Measurements from ENCODE around the gene EFCAB11. TPM values are rescaled to one million over a fixed set of nuclear protein-coding genes. Genes with fewer than 3 reads are reported as not detected.

Gene EFCAB11
- total RNA-seq, 1 donor from 2014 or later, result 7.5 TPM

DNA sequence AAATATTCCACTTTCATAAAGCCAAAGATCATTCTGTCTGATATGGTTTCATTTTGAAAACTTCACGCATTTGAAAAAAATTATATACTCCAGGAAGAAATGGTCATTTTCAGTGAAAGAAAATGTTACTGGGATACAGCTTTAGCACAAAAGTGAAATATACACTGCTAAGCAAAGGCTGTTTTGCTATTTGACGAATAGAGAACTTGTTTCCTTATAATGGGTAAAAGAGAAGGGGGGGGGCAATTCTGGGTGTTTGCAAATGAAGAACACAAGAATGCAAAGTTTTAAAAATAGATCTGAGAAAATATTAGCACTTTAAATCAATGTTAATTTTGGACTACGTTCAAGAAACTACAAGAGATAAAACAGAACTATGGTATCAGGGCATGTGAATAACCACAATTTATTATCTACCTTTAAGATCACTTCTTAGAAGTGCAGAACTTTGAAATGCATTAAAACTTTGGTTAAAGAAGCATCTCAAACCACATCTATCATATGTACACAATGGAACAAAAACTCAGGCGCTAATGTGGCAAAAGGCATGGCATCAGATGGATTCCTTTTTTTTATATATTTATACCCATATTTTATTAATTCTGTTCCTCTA lies 51.1 kb downstream of the EFCAB11 start:
- Histone ChIP-seq H3K4me1 (ENCODE audit: insufficient read depth, low read length) (peaks cover 4% of the 10 kb centered on the region), H3K27ac (ENCODE audit: low read depth, low read length) (no peak overlapping the region), H4K20me1 (ENCODE audit: insufficient read depth, low read length) (no peaks in the 10 kb centered on the region), H3K4me2 (ENCODE audit: low read length) (peak overlapping the region; percentile 19), H3K9ac (ENCODE audit: low read length) (no peak overlapping the region), H3K4me3 (ENCODE audit: insufficient read depth, low read depth, low read length) (no peak overlapping the region), H3K27me3 (ENCODE audit: insufficient read depth, low read length) (no peaks in the 10 kb centered on the region), H3K36me3 (ENCODE audit: insufficient read depth, low read length) (no peaks in the 10 kb centered on the region), H2AFZ (ENCODE audit: low read depth, low read length) (no peak overlapping the region), H3K9me3 (ENCODE audit: insufficient read depth, low read depth, low read length) (no peaks in the 10 kb centered on the region), H3K79me2 (ENCODE audit: insufficient read depth, low read length) (no peaks in the 10 kb centered on the region)
- no peak overlapping the region for H3K27ac Mint-ChIP-seq (ENCODE audit: unreplicated experiment)
- FAIRE-seq, result no peak
- no peaks in the 10 kb centered on the region for H3K9me3 Mint-ChIP-seq (ENCODE audit: unreplicated experiment)
- TF ChIP-seq EZH2 (IDR thresholded peaks at IDR 0.05; ENCODE audit: insufficient read depth, low read length), result no peak
- TF ChIP-seq, protein P1, sequence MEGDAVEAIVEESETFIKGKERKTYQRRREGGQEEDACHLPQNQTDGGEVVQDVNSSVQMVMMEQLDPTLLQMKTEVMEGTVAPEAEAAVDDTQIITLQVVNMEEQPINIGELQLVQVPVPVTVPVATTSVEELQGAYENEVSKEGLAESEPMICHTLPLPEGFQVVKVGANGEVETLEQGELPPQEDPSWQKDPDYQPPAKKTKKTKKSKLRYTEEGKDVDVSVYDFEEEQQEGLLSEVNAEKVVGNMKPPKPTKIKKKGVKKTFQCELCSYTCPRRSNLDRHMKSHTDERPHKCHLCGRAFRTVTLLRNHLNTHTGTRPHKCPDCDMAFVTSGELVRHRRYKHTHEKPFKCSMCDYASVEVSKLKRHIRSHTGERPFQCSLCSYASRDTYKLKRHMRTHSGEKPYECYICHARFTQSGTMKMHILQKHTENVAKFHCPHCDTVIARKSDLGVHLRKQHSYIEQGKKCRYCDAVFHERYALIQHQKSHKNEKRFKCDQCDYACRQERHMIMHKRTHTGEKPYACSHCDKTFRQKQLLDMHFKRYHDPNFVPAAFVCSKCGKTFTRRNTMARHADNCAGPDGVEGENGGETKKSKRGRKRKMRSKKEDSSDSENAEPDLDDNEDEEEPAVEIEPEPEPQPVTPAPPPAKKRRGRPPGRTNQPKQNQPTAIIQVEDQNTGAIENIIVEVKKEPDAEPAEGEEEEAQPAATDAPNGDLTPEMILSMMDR (IDR thresholded peaks at IDR 0.05; ENCODE audit: insufficient read depth, low read depth, low read length), result no peak
- H3K4me3 Mint-ChIP-seq (ENCODE audit: unreplicated experiment), result no peak overlapping the region
- DNase-seq (ENCODE audit: low read depth), result no peak
- H3K27me3 Mint-ChIP-seq (ENCODE audit: low read depth, unreplicated experiment), result no peaks in the 10 kb centered on the region
- no peaks in the 10 kb centered on the region for H3K36me3 Mint-ChIP-seq (ENCODE audit: low read depth, unreplicated experiment)
- peaks cover 19% of the 10 kb centered on the region for H3K4me1 Mint-ChIP-seq (ENCODE audit: low read depth, unreplicated experiment)

DNA sequence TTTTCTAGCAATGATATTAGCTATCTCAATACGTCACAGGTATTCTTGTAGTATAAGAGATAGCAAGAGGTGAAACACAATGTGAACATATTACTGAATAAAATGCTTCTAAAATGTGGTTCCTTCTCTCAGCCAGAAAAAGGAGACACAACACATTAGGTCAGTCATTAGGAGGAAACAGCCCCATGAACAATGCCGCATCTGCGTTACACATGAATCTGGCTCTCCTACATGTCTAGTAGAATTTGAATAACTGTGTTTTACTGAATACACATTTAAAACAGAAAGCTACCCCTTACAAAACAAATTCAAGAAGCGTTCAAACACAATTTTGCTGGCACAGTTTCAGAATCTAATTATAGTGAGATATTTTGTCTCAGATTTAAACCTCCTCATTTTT lies 51.6 kb downstream of the EFCAB11 start:
- no peak overlapping the region for H3K27ac Mint-ChIP-seq (ENCODE audit: unreplicated experiment)
- Histone ChIP-seq H3K4me2 (ENCODE audit: low read length) (peak overlapping the region; percentile 19), H3K79me2 (ENCODE audit: insufficient read depth, low read length) (no peaks in the 10 kb centered on the region), H3K27ac (ENCODE audit: low read depth, low read length) (no peak overlapping the region), H3K36me3 (ENCODE audit: insufficient read depth, low read length) (no peaks in the 10 kb centered on the region), H4K20me1 (ENCODE audit: insufficient read depth, low read length) (no peaks in the 10 kb centered on the region), H3K4me3 (ENCODE audit: insufficient read depth, low read depth, low read length) (no peak overlapping the region), H3K27me3 (ENCODE audit: insufficient read depth, low read length) (no peaks in the 10 kb centered on the region), H3K9me3 (ENCODE audit: insufficient read depth, low read depth, low read length) (no peaks in the 10 kb centered on the region), H3K9ac (ENCODE audit: low read length) (no peak overlapping the region), H3K4me1 (ENCODE audit: insufficient read depth, low read length) (peaks cover 4% of the 10 kb centered on the region), H2AFZ (ENCODE audit: low read depth, low read length) (no peak overlapping the region)
- no peak overlapping the region for H3K4me3 Mint-ChIP-seq (ENCODE audit: unreplicated experiment)
- no peak for FAIRE-seq
- peaks cover 19% of the 10 kb centered on the region for H3K4me1 Mint-ChIP-seq (ENCODE audit: low read depth, unreplicated experiment)
- TF ChIP-seq EZH2 (IDR thresholded peaks at IDR 0.05; ENCODE audit: insufficient read depth, low read length), result no peak
- TF ChIP-seq, protein P1 (IDR thresholded peaks at IDR 0.05; ENCODE audit: insufficient read depth, low read depth, low read length), result no peak
- no peaks in the 10 kb centered on the region for H3K9me3 Mint-ChIP-seq (ENCODE audit: unreplicated experiment)
- H3K36me3 Mint-ChIP-seq (ENCODE audit: low read depth, unreplicated experiment), result no peaks in the 10 kb centered on the region
- no peaks in the 10 kb centered on the region for H3K27me3 Mint-ChIP-seq (ENCODE audit: low read depth, unreplicated experiment)
- DNase-seq (ENCODE audit: low read depth), result no peak

DNA sequence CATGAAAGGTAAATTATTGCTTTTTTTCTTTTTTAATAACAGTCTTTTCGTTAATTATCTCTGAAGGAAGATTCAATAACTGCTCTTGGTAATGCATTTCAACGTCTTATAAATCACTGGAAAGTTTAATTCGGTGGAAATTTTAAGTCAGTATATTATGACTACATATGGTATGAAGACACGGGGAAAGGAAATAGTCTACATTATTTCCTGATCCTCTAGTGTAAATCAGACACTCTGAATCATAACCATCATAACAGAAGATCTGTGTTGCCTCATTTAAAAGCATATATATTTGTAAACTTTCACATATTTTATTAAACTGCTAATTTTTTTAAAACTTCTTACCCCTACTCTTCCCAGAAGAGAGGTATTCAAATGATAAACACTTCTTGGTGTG lies 53.7 kb downstream of the EFCAB11 start:
- H3K27ac Mint-ChIP-seq (ENCODE audit: unreplicated experiment), result no peak overlapping the region
- no peaks in the 10 kb centered on the region for H3K36me3 Mint-ChIP-seq (ENCODE audit: low read depth, unreplicated experiment)
- DNase-seq (ENCODE audit: low read depth), result no peak
- no peak overlapping the region for H3K4me3 Mint-ChIP-seq (ENCODE audit: unreplicated experiment)
- Histone ChIP-seq H3K27me3 (ENCODE audit: insufficient read depth, low read length) (no peaks in the 10 kb centered on the region), H3K36me3 (ENCODE audit: insufficient read depth, low read length) (no peaks in the 10 kb centered on the region), H3K79me2 (ENCODE audit: insufficient read depth, low read length) (no peaks in the 10 kb centered on the region), H2AFZ (ENCODE audit: low read depth, low read length) (no peak overlapping the region), H3K9ac (ENCODE audit: low read length) (no peak overlapping the region), H3K4me2 (ENCODE audit: low read length) (peak overlapping the region; percentile 15), H3K4me3 (ENCODE audit: insufficient read depth, low read depth, low read length) (no peak overlapping the region), H3K27ac (ENCODE audit: low read depth, low read length) (peak overlapping the region; percentile 20), H4K20me1 (ENCODE audit: insufficient read depth, low read length) (no peaks in the 10 kb centered on the region), H3K4me1 (ENCODE audit: insufficient read depth, low read length) (peaks cover 4% of the 10 kb centered on the region), H3K9me3 (ENCODE audit: insufficient read depth, low read depth, low read length) (no peaks in the 10 kb centered on the region)
- H3K27me3 Mint-ChIP-seq (ENCODE audit: low read depth, unreplicated experiment), result no peaks in the 10 kb centered on the region
- FAIRE-seq, result no peak
- peaks cover 19% of the 10 kb centered on the region for H3K4me1 Mint-ChIP-seq (ENCODE audit: low read depth, unreplicated experiment)
- TF ChIP-seq, protein P1 (IDR thresholded peaks at IDR 0.05; ENCODE audit: insufficient read depth, low read depth, low read length), result no peak
- no peak for TF ChIP-seq EZH2 (IDR thresholded peaks at IDR 0.05; ENCODE audit: insufficient read depth, low read length)
- H3K9me3 Mint-ChIP-seq (ENCODE audit: unreplicated experiment), result no peaks in the 10 kb centered on the region
